ENCODE data around the gene XRCC4. TPM values are rescaled to one million over a fixed set of nuclear protein-coding genes. Genes with fewer than 3 reads are reported as not detected.

XRCC4 gene
- total and polyA plus RNA-seq, 9 of the 15 experiments (the other 6 are each of a cell fraction or from before 2014, with no cell fraction given) = 13.6 to 61.6 (median 22.4) TPM

DNA sequence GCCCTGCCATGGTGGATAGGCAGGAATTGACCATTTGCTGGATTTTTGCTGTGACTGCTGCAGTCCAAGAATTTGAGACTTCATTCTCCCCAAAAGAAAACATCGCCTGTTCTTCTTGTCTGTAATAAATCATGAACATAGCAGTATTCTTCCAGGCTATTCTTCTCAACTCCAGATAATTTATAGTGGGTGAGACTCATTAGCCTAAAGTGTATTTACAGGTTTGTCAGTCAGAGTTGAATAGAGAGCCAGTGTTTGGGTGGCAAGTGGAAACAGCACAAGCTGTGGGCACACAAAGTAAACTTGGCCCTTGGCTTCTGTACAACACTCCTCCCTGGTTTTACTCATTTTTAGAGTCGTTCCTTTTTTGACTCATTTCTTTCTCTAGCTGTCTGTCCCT, 266.0 kb downstream of the XRCC4 start (continued):
- TF ChIP-seq, protein P1, sequence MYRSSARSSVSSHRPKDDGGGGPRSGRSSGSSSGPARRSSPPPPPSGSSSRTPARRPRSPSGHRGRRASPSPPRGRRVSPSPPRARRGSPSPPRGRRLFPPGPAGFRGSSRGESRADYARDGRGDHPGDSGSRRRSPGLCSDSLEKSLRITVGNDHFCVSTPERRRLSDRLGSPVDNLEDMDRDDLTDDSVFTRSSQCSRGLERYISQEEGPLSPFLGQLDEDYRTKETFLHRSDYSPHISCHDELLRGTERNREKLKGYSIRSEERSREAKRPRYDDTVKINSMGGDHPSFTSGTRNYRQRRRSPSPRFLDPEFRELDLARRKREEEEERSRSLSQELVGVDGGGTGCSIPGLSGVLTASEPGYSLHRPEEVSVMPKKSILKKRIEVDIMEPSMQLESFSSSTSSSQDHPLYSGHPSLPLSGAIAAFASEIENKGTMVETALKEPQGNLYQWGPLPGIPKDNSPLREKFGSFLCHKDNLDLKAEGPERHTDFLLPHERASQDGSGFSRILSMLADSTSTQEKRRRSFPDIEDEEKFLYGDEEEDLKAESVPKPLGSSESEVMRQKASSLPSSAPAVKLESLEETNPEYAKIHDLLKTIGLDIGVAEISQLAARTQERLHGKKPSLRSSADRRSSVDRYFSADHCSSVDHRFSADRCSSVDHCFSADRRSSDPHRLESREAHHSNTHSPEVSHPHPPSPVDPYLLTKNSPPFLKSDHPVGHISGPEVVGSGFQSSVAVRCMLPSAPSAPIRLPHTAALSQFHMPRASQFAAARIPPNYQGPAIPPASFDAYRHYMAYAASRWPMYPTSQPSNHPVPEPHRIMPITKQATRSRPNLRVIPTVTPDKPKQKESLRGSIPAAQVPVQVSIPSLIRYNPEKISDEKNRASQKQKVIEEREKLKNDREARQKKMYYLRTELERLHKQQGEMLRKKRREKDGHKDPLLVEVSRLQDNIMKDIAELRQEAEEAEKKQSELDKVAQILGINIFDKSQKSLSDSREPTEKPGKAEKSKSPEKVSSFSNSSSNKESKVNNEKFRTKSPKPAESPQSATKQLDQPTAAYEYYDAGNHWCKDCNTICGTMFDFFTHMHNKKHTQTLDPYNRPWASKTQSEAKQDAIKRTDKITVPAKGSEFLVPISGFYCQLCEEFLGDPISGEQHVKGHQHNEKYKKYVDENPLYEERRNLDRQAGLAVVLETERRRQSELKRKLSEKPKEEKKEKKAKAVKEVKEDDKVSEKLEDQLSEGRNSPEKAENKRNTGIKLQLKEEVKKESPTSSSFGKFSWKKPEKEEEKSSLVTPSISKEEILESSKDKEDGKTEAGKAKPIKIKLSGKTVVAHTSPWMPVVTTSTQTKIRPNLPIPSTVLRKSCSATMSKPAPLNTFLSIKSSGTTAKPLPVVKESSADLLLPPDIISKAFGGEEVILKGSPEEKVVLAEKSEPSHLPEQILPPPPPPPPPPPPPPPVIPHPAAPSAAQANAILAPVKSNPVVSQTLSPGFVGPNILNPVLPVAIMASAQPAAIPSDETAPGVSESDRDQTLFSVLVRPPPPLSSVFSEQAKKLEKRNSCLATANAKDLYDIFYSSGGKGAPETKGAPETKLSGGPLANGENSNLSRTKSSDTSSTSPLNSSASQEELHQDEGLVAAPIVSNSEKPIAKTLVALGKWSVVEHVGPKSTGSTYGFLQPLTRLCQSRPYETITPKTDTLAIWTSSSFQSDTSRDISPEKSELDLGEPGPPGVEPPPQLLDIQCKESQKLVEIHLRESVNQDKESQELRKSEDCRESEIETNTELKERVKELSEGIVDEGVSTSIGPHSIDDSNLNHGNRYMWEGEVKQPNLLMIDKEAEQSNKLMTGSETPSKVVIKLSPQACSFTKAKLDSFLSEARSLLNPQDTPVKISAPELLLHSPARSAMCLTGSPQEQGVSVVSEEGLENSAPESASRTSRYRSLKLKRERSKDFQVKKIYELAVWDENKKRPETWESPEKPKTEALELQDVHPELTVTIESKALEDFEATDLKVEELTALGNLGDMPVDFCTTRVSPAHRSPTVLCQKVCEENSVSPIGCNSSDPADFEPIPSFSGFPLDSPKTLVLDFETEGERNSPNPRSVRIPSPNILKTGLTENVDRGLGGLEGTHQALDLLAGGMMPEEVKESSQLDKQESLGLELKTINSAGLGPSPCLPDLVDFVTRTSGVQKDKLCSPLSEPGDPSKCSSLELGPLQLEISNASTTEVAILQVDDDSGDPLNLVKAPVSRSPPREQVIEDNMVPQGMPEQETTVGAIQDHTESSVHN (IDR thresholded peaks at IDR 0.05; ENCODE audit: borderline replicate concordance in 1 of 2, low read depth in 1 of 2) = no peak
- TF ChIP-seq, protein P2, sequence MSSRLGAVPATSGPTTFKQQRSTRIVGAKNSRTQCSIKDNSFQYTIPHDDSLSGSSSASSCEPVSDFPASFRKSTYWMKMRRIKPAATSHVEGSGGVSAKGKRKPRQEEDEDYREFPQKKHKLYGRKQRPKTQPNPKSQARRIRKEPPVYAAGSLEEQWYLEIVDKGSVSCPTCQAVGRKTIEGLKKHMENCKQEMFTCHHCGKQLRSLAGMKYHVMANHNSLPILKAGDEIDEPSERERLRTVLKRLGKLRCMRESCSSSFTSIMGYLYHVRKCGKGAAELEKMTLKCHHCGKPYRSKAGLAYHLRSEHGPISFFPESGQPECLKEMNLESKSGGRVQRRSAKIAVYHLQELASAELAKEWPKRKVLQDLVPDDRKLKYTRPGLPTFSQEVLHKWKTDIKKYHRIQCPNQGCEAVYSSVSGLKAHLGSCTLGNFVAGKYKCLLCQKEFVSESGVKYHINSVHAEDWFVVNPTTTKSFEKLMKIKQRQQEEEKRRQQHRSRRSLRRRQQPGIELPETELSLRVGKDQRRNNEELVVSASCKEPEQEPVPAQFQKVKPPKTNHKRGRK (tag; IDR thresholded peaks at IDR 0.05) = no peak
- TF ChIP-seq JUN (IDR thresholded peaks at IDR 0.05; ENCODE audit: borderline replicate concordance, low read depth, low read length) = no peak
- no peak for TF ChIP-seq JUN (CRISPR knock-in tag; IDR thresholded peaks at IDR 0.05; ENCODE audit: borderline replicate concordance)
- TF ChIP-seq, protein P3, sequence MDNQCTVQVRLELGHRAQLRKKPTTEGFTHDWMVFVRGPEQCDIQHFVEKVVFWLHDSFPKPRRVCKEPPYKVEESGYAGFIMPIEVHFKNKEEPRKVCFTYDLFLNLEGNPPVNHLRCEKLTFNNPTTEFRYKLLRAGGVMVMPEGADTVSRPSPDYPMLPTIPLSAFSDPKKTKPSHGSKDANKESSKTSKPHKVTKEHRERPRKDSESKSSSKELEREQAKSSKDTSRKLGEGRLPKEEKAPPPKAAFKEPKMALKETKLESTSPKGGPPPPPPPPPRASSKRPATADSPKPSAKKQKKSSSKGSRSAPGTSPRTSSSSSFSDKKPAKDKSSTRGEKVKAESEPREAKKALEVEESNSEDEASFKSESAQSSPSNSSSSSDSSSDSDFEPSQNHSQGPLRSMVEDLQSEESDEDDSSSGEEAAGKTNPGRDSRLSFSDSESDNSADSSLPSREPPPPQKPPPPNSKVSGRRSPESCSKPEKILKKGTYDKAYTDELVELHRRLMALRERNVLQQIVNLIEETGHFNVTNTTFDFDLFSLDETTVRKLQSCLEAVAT (IDR thresholded peaks at IDR 0.05) = no peak
- no peak for TF ChIP-seq TAF9B (IDR thresholded peaks at IDR 0.05; ENCODE audit: partially characterized antibody)
- TF ChIP-seq, protein P4, sequence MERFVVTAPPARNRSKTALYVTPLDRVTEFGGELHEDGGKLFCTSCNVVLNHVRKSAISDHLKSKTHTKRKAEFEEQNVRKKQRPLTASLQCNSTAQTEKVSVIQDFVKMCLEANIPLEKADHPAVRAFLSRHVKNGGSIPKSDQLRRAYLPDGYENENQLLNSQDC (CRISPR knock-in tag; IDR thresholded peaks at IDR 0.05) = no peak
- no peak for TF ChIP-seq IRF2 (CRISPR knock-in tag; IDR thresholded peaks at IDR 0.05)
- TF ChIP-seq, protein P5, sequence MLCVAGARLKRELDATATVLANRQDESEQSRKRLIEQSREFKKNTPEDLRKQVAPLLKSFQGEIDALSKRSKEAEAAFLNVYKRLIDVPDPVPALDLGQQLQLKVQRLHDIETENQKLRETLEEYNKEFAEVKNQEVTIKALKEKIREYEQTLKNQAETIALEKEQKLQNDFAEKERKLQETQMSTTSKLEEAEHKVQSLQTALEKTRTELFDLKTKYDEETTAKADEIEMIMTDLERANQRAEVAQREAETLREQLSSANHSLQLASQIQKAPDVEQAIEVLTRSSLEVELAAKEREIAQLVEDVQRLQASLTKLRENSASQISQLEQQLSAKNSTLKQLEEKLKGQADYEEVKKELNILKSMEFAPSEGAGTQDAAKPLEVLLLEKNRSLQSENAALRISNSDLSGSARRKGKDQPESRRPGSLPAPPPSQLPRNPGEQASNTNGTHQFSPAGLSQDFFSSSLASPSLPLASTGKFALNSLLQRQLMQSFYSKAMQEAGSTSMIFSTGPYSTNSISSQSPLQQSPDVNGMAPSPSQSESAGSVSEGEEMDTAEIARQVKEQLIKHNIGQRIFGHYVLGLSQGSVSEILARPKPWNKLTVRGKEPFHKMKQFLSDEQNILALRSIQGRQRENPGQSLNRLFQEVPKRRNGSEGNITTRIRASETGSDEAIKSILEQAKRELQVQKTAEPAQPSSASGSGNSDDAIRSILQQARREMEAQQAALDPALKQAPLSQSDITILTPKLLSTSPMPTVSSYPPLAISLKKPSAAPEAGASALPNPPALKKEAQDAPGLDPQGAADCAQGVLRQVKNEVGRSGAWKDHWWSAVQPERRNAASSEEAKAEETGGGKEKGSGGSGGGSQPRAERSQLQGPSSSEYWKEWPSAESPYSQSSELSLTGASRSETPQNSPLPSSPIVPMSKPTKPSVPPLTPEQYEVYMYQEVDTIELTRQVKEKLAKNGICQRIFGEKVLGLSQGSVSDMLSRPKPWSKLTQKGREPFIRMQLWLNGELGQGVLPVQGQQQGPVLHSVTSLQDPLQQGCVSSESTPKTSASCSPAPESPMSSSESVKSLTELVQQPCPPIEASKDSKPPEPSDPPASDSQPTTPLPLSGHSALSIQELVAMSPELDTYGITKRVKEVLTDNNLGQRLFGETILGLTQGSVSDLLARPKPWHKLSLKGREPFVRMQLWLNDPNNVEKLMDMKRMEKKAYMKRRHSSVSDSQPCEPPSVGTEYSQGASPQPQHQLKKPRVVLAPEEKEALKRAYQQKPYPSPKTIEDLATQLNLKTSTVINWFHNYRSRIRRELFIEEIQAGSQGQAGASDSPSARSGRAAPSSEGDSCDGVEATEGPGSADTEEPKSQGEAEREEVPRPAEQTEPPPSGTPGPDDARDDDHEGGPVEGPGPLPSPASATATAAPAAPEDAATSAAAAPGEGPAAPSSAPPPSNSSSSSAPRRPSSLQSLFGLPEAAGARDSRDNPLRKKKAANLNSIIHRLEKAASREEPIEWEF (CRISPR knock-in tag; IDR thresholded peaks at IDR 0.05) = no peak
